Activated gamma-delta T cell (primary cell): ENCODE measurements around the gene AGTPBP1.

ENCODE experiments used
- DNase-seq: peaks from one replicate; lab custom pipeline; 2025; lab: John Stamatoyannopoulos, UW

The AGTPBP1 gene

DNA sequence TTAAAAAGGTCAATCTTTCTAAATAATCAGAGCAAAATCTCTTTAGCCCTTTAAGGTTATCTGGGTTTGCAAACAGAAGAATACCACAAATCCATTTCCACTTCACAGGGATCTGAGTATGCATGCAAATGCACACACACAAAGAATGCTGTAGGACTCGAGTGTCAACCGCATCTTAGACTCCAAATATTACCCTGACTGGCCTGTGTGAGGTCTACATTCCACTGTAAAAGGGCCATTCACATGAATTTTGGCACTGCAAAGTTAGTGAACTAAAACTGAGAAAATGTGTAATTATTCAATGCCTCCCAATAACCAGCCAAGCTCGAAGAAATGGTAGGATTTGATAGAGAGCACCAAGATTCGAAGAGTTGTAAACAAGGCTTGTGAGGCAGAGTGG lies 199.9 kb downstream of the AGTPBP1 start:
- no peak for DNase-seq

DNA sequence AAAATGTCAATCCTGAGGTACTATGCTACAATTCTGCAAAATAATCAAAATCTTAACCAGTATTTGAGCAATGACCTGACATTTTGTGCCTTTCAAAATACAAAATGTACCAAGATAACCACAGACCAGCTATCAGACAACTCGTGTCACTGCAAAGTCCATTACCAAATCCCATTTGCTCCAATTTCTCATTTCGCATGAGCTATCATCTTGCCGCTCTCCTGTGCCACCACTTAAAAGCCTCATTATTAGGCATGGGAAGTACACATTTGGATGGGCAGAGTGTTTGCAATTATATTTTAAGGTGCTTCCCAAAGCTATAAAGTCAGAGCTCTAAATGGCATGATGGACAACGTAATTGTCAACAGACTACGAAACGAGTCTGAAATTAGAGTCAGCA lies 205.2 kb downstream of the AGTPBP1 start:
- no peak for DNase-seq

DNA sequence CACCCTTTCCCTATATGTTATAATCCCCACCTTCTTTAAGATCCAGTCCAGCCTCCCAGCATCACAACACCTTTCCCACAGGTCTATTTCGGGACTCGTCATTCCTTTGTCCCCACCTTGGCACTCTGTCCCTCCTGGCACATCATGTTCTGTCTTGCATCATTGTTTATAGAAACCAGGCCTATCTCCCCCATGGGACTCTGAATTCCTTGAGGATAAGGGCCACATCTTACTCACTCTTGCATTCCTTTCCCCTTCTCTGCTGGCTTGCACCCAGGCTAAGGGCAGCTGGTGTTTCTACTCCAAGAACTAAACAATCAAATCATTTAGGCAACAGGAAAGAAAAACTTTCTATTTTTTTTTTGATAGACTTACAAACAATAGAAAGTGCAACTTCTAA lies 205.7 kb downstream of the AGTPBP1 start:
- DNase-seq: no peak

DNA sequence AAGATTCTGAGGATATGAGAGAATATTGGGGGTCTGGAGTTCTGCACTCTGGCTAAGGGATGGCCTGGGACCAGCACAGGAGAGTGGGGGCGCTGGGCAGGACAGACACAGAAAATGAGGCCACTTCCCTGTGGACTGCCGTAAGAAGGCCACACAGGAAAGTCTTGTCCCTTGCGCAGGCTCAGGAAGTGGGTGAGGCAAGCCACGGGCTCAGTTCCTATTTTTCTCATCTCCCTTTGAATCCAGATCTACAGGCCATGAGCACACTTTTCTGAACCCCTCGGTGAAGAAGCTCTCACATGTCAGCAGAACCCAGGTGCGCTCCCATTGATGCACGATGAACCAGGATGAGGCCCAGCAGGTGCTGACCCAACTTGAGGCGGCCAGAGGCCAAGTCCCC lies 207.4 kb downstream of the AGTPBP1 start:
- DNase-seq: no peak

DNA sequence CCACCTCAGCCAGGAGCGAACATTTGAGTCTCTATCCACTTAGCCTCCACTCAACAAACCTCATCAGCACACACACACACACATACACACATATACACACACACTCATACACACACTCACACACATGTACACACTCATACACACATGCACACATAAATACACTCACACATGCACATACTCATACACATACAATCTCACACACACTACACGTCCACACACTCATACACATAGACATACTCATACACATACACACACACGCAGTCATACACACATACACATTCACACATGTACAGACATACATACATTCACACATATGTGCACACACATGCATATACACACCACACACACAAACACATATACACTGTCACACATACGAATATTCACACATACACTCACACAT lies 208.2 kb downstream of the AGTPBP1 start:
- DNase-seq: no peak

DNA sequence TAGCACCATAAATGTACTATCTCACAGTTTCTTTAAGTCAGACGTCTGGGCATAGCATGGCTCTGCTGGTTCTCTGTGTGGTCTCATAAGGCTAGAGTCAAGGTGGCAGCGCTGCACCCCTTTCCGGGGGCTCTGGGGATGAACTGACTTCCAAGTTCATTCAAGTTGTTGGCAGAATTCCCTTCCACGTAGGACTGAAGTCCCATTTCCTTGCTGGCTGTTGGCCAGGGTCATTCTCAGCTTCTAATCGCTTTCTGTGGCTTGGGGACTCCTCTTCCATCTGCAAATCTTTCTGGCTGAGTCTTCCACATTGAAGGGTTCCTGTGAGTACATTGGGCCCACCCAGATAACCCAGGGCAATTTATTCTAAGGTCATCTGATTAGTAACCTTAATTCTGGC lies 211.0 kb downstream of the AGTPBP1 start:
- no peak for DNase-seq

DNA sequence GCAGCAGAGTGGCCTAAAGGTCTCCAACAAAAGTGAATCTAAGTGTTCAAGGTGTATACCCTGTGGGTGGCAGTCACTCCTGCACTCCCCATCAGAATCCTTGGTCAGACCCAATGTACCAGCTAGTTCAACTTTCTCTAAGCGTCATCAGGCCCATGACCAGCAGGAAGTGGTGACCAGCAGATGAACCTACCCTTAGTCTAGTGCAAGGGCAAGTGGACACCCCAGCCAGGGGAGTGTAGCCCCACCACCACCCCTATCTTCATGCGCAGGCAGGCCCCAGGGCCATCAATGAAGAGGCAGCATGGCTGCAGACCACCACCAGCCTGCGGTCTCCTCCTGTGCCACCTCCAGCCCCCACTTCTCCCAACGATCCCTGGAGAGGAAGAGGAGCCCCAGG lies 213.1 kb downstream of the AGTPBP1 start:
- no peak for DNase-seq

DNA sequence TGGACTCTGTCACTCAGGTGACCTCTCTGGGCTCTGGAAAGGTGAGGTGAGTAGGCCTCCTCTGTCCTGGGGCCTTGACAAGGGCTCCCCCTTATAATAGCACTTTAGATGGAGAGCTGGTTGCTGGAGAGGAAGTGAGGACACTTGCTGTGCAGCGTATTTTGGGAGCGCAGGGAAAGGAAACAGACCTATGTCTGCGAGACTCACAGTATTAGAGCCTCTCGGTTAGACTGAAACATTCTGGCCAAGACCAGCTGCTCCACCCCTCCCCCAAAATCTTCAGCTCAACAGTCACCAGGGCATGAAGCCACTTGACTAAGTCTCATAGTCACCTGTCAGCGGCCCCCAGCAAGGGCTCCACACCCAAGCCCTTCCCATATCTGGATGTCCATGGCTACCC lies 213.6 kb downstream of the AGTPBP1 start:
- DNase-seq: no peak

DNA sequence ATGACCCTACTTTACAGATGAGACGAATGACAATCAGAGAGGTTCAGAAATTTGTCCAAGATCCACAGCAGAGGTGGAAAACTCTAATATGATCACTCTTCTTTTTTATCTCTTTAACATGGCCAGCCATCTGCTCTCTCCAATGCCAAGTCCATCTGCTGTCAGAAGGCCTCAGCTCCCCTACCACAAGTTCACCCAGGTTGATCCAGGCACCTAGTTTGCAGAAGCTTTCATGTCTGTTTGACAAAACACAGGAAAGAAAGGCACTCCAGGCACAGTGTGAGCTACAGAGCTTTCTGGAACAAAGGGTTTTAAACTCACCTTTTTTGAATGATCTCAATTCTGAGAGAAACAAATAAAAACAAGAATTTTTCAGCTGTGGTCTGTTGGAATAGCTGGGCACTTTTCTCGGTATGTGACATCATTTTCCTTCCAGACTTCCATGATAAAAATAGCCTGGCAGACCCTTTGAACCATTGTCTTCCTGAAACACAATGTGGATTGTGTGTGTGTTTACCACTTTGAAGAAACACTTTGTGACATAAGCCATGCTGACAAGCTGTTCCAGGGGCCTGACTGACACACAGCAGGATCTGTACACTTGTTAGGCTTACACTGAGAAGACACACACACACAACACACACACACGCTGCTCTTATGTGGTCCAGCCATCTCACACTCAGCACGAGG lies 214.3 kb downstream of the AGTPBP1 start:
- DNase-seq: no peak

DNA sequence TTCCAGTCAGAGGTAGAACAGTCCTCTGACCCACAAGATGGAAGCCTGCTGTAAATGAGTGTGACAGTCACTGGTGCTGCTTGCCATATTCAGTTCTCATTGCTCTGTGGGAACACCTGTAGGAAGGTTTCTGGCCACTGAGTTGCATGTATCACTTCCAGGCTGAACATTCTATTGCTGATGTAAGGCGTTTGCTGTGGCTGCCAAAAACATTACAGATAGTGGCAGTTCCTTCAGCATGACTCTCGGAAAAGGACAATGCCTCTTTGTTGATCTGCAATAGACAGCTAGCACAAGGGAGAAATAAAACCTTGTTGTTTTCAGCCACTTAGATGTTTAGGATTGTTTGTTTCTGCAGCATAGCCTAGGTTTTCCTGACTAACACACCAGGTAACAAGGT lies 217.2 kb downstream of the AGTPBP1 start:
- DNase-seq: no peak

DNA sequence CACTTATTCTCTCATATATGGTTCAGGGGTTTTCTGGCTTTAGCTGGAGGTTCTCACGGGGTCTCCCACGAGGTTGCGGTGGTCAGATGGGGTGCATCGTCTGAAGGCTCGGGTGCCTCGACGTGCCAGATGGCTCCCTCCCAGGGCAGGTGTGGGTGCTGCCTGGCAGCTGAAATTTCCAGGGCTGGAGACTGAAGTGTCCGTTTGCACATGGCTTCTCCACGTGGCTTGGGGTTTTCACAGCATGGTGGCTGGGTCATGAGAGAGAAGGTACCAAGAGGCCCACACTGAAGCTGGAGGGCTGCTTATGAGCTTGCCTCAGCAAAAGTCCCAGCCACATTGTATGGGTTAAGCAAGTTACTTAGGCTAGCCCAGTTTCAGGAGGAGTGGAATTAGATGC lies 218.6 kb downstream of the AGTPBP1 start:
- DNase-seq: no peak

DNA sequence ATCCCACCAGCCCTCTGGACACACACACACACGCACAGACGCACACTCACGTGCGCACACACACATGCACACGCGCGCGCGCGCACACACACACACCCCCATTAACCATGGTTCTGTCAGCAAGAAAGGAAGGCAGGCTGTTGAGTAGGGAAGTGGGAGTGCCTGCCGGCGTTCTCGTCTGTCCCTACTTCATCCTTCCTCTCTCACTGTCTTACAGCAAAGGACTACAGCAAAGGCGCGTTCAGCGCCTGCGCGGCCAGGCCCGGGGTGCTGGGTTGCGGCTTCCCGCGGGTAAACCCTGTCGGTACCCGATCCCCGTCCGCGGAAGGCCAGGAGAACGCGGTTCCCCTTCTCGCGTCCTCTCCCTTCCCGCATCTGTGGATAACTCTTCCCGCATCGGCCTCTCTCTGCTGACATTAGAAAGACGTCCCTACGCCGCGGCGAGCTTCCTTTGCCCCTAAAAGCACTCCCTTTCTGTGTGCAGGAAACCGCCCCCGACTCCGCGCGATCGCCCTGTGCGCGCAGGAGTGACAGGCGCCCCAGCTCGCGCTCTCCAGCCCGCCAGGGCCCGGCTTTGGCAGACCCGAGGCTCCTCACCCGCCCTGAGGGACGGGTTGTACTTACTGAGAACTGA lies 219.2 kb downstream of the AGTPBP1 start:
- peak; percentile 11 for DNase-seq

DNA sequence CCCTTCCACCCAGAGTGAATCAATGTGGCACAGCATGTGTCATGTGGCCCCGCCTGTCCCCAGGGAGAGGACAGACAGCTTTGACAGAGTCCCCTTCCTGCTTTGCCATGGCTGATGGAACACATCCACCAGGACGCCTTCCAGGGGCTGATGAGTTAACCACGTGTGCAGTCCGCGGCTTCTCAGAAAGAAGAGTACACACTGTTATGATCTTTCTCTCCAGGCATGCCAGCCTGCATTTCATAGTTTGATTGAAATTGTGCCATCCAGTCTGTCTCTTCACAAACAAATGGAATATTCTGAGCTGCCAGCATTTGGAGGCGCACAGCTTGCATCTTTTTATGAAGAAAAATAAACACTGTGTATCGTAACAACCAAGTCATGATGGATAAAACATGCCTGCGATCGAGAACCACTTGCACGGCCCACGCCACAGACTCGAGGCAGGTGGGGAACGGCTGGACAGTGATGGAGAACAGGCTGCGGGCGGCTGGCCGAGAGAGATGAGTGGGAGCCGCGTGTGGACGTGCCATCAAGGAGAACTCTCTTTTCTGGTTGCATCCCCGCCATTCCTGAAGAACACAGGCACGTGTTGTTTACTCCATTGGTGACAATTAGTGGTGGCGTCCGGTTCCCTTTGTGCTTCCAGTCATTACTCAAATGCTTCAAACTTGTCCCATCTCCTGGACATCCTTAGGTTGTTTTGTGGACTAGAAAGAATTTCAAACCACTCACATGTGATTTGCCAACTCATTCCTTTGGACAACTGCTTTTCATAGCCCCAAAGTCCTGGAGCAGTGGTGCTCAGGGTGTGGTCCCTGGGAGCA lies 220.2 kb downstream of the AGTPBP1 start:
- DNase-seq: no peak

DNA sequence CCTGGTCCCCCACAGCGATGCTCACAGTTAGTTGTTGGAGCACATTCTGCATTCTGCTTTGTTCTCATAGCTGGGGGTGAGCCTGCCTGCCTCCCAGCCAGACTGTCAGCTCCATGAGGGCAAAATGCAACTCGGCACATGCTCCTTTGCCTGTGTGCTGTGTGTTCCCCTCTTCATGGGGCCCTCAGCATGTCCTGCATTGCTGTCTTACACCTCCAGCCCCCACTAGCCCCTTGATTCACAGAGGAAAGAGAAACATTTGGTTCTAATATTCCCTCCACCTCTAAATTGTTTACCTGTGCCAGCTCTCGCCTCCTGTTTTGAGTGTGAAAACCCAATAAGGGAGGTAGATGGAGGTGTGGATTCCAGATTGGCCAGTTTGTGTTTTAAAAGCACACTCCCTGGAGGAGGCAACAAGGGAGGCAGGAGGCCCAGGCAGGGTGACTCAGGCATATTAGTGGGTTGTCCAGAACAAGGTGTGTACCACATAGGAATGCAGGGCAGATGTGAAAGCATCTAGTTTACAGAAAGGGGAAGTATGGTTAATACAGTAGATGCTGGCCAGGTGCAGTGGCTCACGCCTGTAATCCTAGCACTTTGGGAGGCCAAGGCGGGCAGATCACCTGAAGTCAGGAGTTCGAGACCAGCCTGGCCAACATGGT lies 224.6 kb downstream of the AGTPBP1 start:
- DNase-seq: no peak

DNA sequence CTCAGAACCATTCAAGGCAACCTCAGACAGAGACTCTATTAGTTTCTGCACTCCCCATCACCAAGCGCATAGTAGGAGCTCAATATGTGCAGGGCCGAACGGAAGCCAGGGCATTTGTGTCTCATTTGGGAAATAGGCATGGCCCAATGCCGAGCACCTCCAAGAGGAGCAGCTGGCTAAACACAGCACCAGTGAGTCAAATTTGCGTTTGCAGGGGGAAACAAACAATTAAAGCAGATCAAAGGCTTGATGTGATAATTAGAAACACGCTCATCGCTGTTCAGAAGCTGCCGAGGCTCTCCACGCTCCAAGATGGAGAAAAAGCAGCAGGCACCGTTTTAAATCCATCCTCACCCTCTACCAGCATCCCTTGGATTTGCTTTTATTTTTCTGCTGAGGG lies 225.3 kb downstream of the AGTPBP1 start:
- no peak for DNase-seq

DNA sequence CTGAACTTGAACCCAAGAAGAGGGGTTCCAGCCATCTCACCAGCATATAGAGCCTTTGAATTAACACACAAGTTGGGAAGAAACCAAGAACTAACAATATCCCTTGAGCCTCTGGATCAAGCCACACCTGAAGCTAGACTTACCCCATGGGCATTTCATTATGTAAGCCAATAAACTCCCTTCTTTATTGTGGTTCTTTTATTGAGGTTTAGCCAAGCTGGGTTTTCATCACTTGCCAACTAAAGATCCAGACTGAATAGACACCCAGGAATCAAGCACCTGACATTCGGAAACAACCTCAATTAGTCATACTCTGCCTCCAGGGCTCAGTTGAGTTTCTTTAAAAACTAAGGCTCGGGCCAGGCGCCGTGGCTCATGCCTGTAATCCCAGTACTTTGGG lies 226.7 kb downstream of the AGTPBP1 start:
- no peak for DNase-seq

DNA sequence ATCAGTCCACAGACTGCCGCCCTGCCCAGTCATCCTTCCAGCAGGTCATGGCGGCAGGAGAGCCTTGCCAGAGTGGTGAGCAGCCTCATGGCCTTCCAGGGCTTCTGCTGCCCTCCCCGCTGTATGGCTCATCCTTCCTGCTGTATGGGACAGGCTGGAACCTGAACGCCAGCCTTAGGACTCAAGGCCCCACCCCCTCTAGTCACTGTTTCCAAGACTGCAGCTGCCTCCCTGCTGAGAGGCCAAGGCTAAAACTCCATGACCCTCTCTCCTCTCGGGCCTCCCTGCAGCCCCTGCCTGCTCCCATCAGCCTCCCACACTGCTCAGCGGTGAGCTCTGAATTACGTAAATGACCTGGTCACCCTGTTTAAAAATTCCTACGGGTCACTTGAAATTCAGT lies 227.5 kb downstream of the AGTPBP1 start:
- DNase-seq: no peak

DNA sequence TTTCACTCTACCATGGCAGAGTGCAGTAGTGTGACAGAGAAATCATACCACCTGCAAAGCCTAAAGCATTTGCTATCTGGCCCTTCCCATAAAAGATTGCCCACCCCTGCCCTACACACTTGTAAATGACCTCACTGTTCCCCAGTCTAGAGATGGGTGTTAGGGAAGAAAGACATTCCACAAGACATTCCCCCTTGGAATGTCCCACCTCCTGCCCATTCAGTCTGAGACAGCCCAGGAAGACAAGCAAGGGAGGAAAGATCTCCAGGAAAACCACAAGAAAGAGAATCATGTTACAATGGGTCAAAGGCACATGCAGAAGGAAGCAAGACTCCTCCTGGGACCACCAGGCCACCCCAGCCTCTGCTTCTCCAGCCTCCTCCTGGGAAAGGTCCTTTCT lies 230.0 kb downstream of the AGTPBP1 start:
- no peak for DNase-seq

DNA sequence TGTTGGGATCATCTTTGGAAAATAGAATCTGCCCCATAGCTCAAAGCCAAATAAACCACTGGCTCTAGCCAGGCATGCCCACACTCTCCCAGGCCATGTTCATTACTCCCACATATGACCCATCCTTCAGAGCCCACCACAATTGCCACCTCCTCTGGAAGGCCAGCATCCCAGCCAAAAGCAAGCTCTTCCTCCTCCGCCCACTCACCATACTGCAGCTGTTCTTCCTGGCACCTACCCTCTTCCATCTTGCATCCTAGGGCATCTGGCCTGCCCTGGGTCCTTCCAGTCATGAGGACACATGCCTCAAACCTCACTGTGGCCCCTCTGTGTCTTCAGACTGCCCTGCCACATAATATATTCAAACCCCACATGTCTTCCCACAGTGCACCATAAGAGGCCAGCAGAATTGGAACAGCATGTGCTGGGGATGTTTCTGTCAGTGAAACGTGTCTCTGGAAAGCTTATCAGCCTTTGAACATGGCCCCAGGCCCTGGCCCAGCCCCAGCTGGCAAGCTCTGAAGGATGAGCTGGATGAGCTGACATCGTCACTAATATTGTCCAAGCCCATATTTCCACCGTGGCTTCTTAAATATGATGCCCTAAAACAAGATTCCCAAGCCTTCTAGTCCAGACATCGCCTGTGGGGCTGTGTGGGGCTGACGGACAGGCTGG lies 230.8 kb downstream of the AGTPBP1 start:
- no peak for DNase-seq

DNA sequence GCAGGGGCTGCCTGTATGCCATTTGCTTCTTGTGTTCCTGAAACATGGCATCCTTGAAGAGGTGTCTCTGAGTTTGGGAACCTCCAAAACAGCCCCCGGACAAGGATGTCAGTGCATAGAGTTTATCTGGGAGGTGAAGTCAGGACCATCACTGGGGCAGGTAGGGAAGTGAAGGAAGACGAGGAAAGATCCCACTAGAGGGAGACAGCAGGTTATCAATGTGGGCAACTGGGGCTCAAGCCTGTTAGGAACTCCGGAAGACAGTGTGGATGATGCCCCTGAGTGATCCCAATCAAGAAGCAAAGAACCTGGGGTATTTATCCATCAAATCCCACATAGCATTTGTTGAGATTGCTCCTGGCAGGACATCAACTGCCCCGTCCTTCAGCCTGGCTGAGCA lies 233.1 kb downstream of the AGTPBP1 start:
- DNase-seq: no peak

DNA sequence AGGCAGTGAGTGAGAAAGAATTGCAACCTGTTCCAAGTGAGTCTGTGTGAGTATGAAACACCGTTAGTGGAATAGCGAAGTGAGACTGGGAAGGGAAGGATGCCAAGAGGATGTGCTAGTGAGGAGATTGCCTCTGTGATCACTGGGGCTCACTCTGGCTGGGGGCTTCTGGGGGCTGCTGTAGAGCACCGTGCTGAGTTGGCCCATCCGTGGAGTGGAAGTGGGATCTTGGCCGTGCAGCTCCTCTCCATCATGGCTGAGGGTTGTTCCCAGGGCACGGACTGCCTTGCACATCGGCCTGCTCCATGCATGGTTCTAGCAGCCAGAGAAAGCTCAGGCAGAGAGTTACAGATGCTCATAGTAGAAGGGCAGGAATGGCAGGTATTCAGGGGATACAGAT lies 236.1 kb downstream of the AGTPBP1 start:
- DNase-seq: no peak
